ENCODE data around the gene MAPK13. TPM values are rescaled to one million over a fixed set of nuclear protein-coding genes. Genes with fewer than 3 reads are reported as not detected.

The MAPK13 gene
- total RNA-seq, 1 donor: 10.8 TPM

GRCh38 chr6:36095497-36096391 is 34.6 kb upstream of the MAPK13 start:
- TF ChIP-seq CTCF (IDR thresholded peaks at IDR 0.05; ENCODE audit: insufficient read depth, low read depth, low read length): no peak
- no peak overlapping the region for H3K4me3 ChIP-seq (ENCODE audit: low read depth, low read length)
- DNase-seq (ENCODE audit: low read depth): no peak

GRCh38 chr6:36098253-36098919 is 31.9 kb upstream of the MAPK13 start:
- no peak for DNase-seq (ENCODE audit: low read depth)
- H3K4me3 ChIP-seq (ENCODE audit: low read depth, low read length): no peak overlapping the region
- no peak for TF ChIP-seq CTCF (IDR thresholded peaks at IDR 0.05; ENCODE audit: insufficient read depth, low read depth, low read length)

- DNase-seq (ENCODE audit: low read depth): peak; percentile 43
- no peak for TF ChIP-seq CTCF (IDR thresholded peaks at IDR 0.05; ENCODE audit: insufficient read depth, low read depth, low read length)
- no peak overlapping the region for H3K4me3 ChIP-seq (ENCODE audit: low read depth, low read length)
Observed at GRCh38 chr6:36098920-36099647, 31.2 kb upstream of the MAPK13 start.

GRCh38 chr6:36099869-36100483 is 30.3 kb upstream of the MAPK13 start:
- no peak overlapping the region for H3K4me3 ChIP-seq (ENCODE audit: low read depth, low read length)
- no peak for TF ChIP-seq CTCF (IDR thresholded peaks at IDR 0.05; ENCODE audit: insufficient read depth, low read depth, low read length)
- DNase-seq (ENCODE audit: low read depth): no peak

- no peak overlapping the region for H3K4me3 ChIP-seq (ENCODE audit: low read depth, low read length)
- DNase-seq (ENCODE audit: low read depth): no peak
- TF ChIP-seq CTCF (IDR thresholded peaks at IDR 0.05; ENCODE audit: insufficient read depth, low read depth, low read length): no peak
Observed at GRCh38 chr6:36101691-36102090, 28.6 kb upstream of the MAPK13 start.

GRCh38 chr6:36102853-36103252 is 27.5 kb upstream of the MAPK13 start:
- no peak overlapping the region for H3K4me3 ChIP-seq (ENCODE audit: low read depth, low read length)
- TF ChIP-seq CTCF (IDR thresholded peaks at IDR 0.05; ENCODE audit: insufficient read depth, low read depth, low read length): no peak
- no peak for DNase-seq (ENCODE audit: low read depth)
